NCI-H1694 (cell line): ENCODE data around the gene FERMT1.

Experiments used
- DNase-seq: peaks from one replicate; lab custom pipeline; 2025; lab: John Stamatoyannopoulos, UW

The FERMT1 gene, protein sequence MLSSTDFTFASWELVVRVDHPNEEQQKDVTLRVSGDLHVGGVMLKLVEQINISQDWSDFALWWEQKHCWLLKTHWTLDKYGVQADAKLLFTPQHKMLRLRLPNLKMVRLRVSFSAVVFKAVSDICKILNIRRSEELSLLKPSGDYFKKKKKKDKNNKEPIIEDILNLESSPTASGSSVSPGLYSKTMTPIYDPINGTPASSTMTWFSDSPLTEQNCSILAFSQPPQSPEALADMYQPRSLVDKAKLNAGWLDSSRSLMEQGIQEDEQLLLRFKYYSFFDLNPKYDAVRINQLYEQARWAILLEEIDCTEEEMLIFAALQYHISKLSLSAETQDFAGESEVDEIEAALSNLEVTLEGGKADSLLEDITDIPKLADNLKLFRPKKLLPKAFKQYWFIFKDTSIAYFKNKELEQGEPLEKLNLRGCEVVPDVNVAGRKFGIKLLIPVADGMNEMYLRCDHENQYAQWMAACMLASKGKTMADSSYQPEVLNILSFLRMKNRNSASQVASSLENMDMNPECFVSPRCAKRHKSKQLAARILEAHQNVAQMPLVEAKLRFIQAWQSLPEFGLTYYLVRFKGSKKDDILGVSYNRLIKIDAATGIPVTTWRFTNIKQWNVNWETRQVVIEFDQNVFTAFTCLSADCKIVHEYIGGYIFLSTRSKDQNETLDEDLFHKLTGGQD

DNA sequence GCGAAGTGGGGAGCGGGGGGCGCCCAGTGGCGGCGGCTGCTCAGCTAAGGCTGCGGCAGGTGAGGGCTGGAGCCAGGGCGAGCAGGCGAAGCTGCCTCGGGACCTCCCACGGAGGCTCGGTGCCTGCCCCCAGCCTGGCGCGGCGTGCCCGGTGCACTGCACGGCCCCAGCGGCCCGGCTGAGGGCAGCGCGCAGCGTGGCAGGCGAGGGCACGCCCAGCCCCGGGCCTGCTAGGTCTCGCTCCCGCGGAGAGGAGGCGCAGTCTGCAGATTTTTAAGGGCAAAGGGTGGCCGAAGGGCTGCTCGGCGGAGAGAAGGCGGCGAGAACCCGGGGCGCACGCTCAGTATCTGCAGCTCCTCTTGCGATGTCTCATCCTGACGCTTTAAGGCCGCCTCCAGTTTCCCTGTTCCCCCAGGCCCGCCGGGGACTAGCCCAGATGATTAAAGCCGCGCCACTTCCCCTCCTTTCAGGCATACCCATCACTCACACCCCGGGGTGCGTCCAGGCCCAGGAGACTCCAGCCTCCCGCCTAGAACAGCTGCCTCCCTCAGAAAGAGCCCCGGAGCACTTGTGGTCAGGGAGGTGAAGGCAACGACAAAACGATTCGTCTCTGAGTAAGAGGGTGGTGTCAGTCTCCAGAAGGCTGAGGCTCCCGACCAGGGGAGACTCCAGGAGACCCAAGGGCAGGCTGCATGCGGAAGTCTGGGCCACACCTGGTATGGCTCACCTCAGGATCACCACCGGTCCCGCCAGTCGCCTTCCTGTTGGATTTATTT lies at the start of gene FERMT1:
TSS of gene FERMT1 (minus strand) at position 158 of the 776 bp plus-strand sequence. CDS start 3,476 bp downstream, outside the sequence.
- DNase-seq: no peak

DNA sequence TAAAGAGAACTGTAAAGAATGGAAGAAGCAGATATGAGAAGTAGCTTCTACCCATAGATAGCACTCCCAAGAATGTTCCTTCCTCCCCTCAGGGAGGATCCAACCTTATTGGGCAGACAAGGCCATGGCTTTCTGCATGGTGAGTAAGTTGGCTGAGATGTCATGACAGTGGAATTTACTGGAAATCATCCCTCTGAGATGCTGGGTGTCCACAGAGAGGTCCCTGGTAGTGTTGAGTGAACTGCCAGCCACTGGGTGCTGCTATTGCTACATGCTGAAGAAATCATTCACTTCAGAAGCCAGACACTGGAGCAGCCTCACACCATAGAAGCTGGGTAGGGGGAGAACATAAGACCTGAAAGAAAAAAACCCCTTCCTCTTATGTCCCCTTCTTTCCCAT lies 46.4 kb upstream of the FERMT1 start:
- DNase-seq: no peak

DNA sequence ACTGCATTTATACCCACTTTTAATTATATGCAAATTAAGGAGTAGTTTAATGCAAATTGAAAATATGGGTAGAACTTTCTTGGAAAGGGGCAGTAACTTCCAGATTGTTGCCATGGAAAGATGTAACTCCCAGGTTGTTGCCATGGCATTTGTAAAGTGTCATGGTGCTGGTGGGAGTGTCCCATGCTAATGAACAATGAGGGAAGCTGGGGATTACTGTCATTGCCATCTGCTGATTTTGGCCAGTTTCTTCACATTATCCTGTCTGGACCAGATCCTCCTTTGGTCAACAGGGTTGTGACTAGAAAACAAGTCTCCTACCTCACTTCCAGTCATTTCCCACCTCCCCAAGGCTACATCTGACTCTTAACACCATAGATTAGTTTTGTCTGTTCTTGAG lies 45.4 kb upstream of the FERMT1 start:
- no peak for DNase-seq

DNA sequence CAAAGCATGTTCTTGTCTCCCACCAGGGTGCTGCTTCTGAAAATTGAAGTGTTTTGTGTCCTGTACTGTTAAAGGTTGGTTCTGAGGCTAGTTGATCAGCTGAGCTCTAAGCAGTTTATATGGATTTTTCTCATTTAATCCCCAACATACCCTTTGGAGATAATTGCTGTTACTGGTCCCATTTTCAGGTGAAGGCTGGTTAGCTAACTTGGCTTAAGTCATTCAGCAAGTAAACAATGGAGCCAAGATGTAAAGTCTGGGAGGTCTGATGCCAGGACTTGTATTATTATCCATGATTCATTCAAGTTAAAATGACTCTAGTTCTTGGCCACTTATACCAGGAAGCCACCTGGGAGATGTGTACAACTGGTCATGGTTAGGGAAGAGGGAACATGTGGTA lies 42.5 kb upstream of the FERMT1 start:
- DNase-seq: no peak

DNA sequence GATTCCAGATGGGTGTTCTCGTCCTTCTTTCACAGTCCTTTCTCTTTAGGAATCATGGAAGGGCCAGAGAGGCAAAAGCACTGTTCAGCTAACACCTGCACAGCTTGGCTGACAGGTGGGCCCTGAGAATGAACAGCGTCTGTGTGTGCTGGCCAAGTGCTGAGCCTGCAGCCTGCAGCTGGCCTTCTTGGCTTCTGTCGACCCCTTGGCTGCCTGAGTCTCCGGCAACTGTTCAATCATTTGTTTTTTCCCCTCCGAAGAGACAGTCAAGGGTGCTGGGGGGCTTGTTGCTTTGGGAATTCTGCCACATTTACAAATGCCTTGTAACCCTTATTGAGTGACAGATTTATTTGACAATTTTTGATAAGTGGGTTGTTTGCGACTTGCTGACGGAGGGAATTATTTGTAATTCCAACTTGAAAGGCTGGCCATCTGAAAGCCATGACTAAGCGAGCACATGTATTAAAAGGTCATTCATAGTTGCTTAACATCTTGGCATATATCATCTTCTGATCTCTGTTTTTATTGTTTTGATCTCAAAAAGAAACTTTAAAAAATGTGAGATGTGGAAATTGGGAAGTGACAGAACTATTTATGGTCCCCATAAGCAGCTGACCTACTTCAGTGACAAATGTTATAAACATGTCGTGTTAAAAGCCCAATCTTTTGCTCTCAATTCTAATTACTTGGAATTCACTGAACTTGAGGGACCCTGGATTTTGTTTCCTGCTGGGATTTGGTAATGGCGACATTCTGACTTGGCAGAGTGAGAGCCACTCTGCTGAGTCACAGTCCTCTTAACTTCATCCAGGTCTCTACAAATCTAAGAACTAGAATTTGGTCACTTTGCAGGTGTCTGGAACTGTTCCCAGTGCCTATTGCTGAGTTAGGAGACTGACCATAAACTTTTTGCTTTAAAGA lies 41.9 kb upstream of the FERMT1 start:
- no peak for DNase-seq

DNA sequence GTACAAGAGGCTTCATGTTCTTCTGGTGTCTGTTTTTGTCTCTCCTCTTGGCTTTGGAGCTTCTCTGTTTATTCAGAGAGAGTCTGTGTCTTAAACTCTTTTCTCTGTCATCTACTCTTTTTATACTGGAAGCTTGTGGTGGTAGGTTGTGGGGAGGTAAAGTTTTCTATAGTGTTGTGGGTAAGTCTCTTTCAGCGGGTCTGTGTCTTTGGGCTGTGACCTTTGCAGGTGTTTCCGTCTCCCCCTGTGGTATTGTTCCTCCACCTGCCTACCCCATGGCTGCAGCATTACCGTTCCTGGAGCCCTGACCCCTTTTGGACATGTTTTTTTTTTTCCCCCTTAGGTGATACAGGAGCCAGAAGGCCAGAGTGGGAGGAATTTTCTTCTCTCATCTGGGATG lies 37.9 kb upstream of the FERMT1 start:
- DNase-seq: no peak

DNA sequence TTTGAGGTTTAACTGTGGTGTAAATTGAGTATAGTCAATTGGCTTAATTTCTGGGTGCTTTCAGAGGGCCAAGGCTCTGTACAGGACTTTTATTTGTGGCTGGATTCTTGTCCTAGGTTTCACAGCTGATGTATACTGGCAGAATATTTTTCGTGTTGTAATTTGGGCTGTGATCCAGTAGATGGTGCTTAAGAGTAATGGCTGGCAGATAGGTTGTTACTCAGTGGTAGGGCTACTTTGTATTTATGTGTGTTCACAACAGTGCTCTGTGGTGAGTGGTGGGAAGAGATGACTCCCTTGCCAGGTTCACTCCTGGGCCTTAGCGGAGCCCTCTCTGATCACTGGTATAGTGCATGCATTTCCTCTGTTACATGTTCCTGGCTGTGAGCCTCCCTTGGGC lies 34.5 kb upstream of the FERMT1 start:
- DNase-seq: no peak

DNA sequence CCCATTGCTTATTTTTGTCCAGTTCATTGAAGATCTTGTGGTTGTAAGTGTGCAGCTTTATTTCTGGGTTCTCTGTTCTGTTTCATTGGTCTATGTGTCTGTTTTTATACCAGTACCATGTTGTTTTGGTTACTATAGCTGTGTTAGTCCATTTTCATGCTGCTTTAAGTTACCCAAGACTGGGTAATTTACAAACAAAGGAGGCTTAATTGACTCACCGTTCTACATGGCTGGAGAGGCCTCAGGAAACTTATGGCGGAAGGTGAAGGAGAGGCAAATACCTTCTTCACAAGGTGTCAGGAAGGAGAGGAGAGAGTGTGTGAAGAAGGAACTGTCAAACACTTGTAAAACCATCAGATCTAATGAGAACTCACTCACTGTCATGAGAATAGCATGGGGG lies 29.9 kb upstream of the FERMT1 start:
- no peak for DNase-seq

DNA sequence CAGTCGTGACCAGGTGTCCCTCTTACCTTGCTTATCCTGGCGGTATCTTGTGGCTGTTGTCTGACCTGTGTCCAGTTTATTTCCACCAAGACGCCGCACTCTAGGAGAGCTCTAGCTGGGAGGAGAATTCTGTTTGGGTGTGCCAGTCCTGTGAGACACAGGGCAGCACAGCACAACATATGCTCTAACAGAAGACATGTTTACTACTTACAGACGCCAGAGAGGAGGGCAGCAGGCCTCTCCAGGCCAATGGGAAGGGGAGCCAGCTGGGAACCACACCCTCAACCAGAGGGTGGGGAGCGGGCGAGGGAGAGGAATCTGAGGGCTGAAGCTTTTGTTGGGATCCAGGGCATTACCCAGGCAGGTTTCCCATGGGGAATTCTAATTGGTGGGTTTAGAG lies 25.2 kb upstream of the FERMT1 start:
- no peak for DNase-seq

DNA sequence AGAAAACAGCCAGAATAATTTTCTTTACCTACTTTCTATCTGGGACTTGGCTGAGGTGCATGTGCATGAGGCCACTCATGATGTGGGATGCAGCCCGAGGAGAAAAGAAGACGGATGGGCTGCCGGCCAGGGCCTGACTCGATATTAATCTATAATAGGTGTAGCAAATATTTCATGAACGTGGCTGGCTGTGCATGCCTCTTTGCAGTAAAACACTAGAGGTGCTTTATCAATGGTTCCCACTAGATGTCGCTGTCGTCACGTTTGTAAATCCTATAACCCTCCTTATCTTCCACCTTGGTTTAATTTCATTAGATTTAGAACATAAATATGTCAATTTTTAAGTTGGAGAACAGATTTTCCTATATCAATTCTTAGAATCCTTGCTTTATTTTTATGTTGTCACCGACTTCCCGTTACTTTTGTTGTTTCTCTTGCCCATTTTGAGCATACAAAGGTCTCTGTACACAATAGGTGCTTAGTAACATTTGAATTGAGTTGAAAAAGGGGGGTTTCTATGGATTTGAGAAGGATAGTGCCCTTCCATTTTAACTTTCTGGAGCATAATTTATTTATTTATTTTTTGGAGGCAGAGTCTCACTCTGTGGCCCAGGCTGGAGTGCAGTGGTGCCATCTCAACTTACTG lies 19.6 kb upstream of the FERMT1 start:
- peak; percentile 53 for DNase-seq

DNA sequence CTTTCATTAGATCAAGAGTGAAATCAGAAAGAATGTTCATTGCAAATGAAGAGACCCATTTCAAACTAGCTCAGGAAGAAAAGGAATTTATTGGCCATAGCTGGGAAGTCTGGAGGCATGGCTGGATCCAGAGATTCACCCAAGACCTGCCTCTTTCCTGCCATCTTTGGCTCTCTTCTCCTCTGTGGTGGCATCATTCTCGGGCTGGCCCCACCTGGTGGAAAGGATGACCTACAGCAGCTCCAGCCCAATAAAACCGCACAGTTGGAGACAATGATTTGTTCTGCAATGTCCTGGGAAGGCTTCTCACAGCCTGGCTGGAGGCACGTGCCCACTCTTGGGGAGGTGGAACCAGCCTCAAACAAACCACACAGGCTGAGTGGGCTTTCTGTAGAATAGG lies 18.1 kb upstream of the FERMT1 start:
- no peak for DNase-seq

DNA sequence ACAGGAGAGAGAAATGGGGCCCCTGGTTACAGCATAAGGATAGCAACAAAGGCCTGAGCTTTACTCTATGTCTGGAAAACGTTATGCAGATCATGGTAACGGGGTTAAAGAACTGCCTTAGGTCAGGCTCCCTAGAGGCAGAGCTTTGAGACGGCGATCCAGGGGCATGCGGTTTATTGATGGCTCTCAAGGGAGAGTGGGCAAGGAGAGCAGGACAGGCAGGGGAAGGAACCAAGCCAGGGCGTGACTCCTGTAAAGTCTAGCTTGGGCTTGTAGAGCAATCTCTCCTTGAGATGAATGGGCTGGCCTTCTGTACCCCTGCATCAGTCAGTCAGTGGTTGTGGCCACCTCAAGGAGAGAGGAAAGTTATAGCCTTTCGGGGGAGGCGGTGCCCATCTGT lies 12.5 kb upstream of the FERMT1 start:
- DNase-seq: no peak

DNA sequence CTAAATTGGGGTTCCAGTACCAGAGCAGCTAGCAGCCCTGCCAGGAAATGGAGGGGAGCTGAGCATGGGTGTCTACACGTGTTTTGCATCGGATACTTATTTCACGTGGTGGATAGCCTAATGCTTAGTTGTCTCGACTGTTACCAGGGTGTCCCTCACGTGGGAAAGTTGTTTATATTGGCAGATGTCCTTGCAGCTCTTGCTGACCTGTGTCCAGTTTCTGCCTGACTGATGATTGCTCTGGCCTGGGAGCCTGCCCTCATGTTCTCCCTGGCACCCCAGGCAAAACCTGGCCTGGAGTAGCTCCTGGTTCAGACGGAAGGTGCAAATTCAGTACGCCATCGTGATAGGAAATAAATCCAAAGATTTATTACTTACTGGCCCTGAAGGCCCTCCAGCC lies 11.8 kb upstream of the FERMT1 start:
- DNase-seq: no peak

DNA sequence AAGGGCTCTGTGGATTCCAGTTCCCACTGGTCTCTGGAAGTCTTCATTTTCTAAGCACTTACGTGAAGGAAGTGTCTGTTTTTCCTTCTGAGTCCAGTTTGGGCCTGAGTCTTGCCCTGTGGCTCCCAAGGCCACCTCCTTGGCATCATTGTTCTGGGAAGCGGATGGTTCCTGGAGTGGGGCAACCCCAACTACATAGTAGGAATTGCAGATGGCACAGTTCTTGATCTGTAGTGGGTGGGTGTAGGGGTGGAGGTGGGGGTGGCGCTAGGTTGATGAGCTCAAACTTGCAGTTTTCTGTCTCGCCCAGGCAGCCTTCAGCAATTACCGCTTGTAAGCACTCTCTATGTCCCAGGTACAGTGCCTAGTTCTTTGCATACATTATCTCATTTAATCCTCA lies 7.2 kb upstream of the FERMT1 start:
- DNase-seq: no peak

DNA sequence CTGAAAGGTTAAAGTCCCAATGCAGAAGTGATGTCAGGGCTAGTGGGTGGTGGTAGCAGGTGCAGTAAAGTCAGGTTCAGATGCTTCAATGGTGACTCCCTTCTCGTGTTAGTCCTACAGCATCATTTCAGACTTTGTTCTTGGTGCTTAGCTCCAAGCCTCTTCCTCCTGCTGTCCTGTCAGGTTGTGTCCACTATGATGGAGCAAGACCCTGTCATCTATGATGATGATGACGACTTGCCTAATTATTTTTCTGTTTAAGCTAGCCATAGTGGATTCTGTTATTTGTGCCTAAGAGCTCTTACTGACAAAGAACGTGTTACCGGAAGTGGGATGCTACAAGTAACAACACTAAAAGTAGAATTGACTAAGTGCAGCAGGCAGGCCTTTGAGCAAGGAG lies 5.0 kb upstream of the FERMT1 start:
- DNase-seq: no peak

DNA sequence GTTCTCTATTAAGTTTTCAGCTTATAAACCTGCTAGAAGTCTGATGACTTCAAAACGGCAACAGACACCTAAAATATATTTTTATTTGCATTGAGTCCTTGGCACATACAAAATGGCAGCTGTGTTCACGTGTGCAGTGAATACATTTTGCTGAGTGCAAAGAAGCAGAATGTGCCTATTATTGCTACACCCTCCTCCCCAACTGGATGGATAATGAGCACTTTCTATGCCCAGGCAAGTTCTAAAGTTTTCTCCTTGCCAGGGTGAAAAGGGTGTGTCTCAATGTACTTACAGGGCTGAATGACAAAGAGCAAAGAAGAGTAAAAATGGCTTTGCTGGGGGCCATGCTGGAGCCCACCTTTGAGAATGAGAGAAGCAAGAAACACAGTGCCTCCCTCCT lies 4.0 kb upstream of the FERMT1 start:
- no peak for DNase-seq

DNA sequence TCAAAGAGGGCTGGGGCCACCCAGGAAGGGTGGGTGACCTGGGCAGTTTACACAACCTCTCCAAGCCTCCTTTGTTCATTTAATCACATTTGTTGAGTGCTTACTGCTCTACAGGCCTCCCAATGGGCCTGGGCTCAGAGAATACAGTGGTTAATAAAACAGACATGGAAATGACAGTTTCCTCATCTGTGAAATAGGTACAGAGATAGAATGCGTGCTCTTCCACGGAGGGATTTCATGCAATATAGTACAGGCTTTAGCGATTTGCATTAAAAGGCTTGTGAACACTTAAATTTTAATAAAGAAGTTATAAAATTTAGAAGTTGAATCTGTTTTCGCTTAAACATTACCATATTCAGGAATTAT lies 802 bp upstream of the FERMT1 start:
- DNase-seq: no peak

DNA sequence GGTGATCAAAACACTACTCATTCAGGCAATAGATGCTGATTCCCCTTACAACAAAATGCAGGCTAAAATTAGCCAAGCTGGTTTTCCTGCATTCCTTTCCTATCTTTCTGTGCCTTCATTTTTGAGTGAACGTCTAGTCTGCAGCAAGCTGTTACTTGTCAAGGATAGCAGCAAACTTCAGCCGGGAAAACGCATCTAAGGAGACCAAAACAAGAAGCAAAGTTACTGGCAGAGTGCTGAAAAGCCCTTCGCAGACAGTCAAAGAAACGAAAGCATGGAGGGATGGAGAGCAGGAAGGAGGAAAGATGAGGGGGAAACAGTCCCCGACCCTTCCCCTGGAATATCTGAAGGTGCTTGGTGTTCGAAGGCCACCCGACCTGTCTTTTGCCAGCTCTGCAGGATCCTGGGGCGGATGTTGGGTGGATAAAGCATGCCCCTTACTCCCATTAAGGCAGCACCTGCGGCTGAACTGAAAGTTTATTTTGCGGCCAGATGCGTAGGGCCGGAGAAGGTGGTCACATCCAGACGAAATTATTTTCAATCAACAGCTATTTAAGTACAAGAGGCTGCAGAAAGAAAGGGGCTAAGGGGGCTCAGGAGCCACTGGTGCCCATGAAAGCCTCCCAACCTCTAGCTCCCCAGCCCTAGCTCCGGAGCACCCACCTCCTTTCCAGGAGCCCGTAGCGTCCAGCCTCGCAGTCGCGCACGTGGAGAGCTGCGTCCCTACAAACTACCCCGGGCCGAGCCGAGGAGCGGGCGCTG lies 538 bp downstream of the FERMT1 start:
- no peak for DNase-seq

DNA sequence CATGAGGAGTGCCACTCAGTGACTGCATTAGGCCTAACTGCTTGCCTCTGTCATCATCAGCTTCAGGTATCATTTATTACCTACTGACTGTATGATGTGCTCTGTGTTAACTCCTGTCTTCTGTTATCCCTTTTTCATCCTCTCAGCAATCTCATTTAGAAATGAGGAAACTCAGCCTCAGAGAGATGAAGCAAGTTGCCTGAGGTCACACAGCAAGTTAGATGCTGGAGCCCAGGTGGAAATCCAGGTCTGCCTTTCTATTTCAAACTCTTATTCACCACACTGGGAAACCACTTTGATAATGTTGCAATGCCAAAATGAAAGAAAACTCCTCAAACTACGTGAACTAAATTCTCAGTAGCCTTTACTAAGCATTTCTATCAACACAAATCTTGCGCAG lies 1.3 kb downstream of the FERMT1 start:
- DNase-seq: no peak

DNA sequence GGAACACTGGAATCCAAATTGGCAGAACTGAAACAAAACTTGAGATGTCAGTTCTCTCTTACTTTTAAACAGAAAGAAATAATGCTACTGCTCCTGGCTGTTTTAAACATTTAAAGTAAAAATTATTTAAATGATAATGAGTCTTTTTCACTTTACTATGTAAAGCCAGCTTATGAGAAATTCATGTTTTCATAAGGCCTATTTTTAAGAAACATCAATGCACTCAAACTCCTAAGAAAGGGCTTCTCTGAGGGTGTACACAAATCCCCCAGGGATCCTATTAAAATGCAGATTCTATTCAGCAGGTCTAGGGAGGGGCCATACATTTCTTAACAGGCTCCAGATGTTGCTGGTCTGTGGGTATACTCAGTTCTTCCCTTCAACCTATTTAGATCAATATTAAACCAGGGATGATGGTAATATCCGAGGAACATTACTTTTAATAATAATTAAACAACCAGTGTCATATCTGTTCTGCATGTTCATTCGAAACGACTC lies 2.3 kb downstream of the FERMT1 start:
- no peak for DNase-seq
